ENCODE results near the gene ROR2.

DNA sequence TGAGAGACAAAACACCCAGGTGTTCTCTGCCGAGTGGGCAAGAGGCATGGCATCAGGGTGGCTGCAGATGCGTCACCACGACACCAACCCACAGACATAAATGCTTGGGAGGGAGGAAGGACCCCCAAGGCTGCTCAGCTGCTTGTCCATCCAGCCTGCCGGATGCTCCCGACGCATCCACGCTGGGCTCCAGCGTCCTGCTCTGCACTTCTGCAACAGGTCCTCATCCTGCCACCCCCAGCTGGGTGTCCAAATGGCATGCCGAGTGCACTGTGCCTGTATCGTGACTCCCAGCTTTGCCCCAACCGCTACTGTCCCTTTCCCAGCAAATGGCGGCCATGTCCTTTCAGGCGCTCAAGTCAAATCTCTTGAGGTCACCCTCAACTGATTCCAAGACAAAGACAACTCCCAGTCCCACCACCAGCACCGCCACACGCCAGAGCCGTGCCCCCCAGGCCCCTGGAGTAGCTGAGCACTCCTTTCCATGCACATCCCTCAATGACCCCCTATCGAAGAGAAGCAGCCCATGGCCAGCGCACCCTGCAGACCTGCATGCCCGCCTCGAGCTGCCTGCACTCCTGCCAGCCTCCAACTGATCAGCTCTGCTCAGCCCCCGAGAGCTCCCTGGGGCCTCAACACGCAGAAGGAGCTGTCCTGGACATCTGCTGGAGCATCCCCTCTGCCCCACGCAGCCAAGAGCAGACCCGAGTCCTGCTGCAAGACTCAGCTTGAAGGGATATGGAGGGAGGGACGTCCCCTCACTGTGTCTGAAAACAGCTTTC lies 116.7 kb downstream of the ROR2 start:
- TF ChIP-seq POLR2AphosphoS5 (IDR thresholded peaks at IDR 0.05; ENCODE audit: borderline replicate concordance, low read depth, low read length) (no peak), EZH2 (IDR thresholded peaks at IDR 0.05) (no peak), FOXP2 (optimal IDR thresholded peaks at IDR 0.05; ENCODE audit: control extremely low read depth, extremely low read length, insufficient read depth) (no peak)

Measured in SK-N-MC (cell line).